SK-N-SH (cell line): ENCODE measurements around the gene CCDC141.

Experiments
- EP300 ChIP-seq, 2 experiments: IDR thresholded peaks; 2 replicates each; pipeline versions ENCODE4 v1.4.0 to v1.6.1; 2012; ENCODE audit warnings: borderline replicate concordance in 1 of 2, low read depth in 1 of 2, low read length in 1 of 2
- POLR2AphosphoS5 ChIP-seq: IDR thresholded peaks from 2 replicates; pipeline ENCODE4 v1.6.1; 2012; ENCODE audit warnings: low read depth, low read length
- SIN3A ChIP-seq: IDR thresholded peaks from 2 replicates; pipeline ENCODE4 v1.6.1; 2012; ENCODE audit warnings: low read depth, mild to moderate bottlenecking, low read length, moderate library complexity, borderline replicate concordance
- SMC3 ChIP-seq: IDR thresholded peaks from 2 replicates; pipeline ENCODE4 v1.6.1; 2012; ENCODE audit warnings: low read depth, low read length, improper control_type of control experiment
- TF ChIP-seq, protein P1 (sequence below): IDR thresholded peaks from 2 replicates; pipeline ENCODE4 v1.4.0; 2012; ENCODE audit warnings: low read depth
- TF ChIP-seq, protein P2 (sequence below): IDR thresholded peaks from 2 replicates; pipeline ENCODE4 v1.4.0; 2012; ENCODE audit warnings: low read depth, borderline replicate concordance
- TF ChIP-seq, protein P3 (sequence below): fragments of 150-350 bp; IDR thresholded peaks from 2 replicates; pipeline ENCODE4 v1.6.1; 2016; ENCODE audit warnings: mild to moderate bottlenecking, low read depth, low read length

DNA sequence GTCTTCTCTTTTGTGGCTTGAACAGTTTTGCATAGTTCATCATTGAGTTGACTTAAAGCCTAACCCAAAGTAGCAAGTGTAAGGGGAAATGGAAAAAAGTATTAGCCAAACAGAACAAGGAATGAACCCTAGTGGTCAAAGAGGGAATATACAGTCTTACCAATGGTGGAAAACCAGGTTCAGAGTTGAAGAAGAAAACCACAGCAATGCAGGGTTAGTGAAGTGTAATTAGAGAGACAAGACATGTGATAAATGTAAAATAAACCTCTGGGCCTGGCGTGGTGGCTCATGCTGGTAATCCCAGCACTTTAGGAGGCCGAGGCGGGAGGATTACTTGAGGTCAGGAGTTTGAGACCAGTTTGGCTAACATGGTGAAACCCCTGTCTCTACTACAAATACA, 245.1 kb downstream of the CCDC141 start:
- no peak for TF ChIP-seq SIN3A
- TF ChIP-seq, protein P1, sequence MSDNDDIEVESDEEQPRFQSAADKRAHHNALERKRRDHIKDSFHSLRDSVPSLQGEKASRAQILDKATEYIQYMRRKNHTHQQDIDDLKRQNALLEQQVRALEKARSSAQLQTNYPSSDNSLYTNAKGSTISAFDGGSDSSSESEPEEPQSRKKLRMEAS = no peak
- TF ChIP-seq EP300 (IDR thresholded peaks at IDR 0.05; ENCODE audit: borderline replicate concordance in 1 of 2, low read depth in 1 of 2, low read length in 1 of 2) = no peak
- TF ChIP-seq, protein P2, sequence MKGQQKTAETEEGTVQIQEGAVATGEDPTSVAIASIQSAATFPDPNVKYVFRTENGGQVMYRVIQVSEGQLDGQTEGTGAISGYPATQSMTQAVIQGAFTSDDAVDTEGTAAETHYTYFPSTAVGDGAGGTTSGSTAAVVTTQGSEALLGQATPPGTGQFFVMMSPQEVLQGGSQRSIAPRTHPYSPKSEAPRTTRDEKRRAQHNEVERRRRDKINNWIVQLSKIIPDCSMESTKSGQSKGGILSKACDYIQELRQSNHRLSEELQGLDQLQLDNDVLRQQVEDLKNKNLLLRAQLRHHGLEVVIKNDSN = no peak
- TF ChIP-seq POLR2AphosphoS5 = no peak
- TF ChIP-seq, protein P3, sequence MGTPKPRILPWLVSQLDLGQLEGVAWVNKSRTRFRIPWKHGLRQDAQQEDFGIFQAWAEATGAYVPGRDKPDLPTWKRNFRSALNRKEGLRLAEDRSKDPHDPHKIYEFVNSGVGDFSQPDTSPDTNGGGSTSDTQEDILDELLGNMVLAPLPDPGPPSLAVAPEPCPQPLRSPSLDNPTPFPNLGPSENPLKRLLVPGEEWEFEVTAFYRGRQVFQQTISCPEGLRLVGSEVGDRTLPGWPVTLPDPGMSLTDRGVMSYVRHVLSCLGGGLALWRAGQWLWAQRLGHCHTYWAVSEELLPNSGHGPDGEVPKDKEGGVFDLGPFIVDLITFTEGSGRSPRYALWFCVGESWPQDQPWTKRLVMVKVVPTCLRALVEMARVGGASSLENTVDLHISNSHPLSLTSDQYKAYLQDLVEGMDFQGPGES = no peak
- no peak for TF ChIP-seq SMC3
